Peyer's patch (tissue), 4 donors: Measurements from ENCODE around the gene PTGR1.

Experiments used
- CTCF ChIP-seq, 6 experiments: fragments of 450-650 bp in 4 of 6; fragments of 200-600 bp in 2 of 6; sonication (generic) in 1 of 6; IDR thresholded peaks; one replicate each; pipeline ENCODE4 v1.5.1; 2017 to 2019; ENCODE audit warnings: antibody characterized with exemption in 6 of 6, mild to moderate bottlenecking in 3 of 6, moderate library complexity in 1 of 6
- POLR2A ChIP-seq, 2 donors: fragments of 450-650 bp; IDR thresholded peaks; one replicate each; pipeline ENCODE4 v1.5.1; 2017; ENCODE audit warnings: antibody characterized with exemption in 2 of 2, mild to moderate bottlenecking in 2 of 2, moderate library complexity in 2 of 2

- TF ChIP-seq CTCF (IDR thresholded peaks at IDR 0.05) = peak in 3 of 6 experiments; percentile 47 to 60 (median 57)
- no peak for TF ChIP-seq POLR2A (IDR thresholded peaks at IDR 0.05)
Observed at GRCh38 chr9:111613436-111614040, 14.1 kb upstream of the PTGR1 start.
